Heart right ventricle (tissue), 16 donors: ENCODE results near the gene PRR15L. TPM values are rescaled to one million over a fixed set of nuclear protein-coding genes. Genes with fewer than 3 reads are reported as not detected.

Experiments used
- ATAC-seq, 8 donors: fragments of 200-7000 bp; cut with Tn5 transposase; one replicate each; pipeline ENCODE4 v1.9.1; 2020; ENCODE audit warnings: mild to moderate bottlenecking in 8 of 8, moderate library complexity in 8 of 8, moderate number of reproducible peaks in 1 of 8
- DNase-seq, 2 donors: peaks; one replicate each; pipeline ENCODE4 v3.0.0-alpha.2; 2020
- H3K27ac ChIP-seq, 10 donors: fragments of 200-600 bp; sonication (generic) in 2 of 10; one replicate each; pipeline versions ENCODE4 v1.5.0 to v1.8.0; 2020 to 2022; ENCODE audit warnings: mild to moderate bottlenecking in 3 of 10
- H3K27me3 ChIP-seq, 7 donors: fragments of 200-600 bp; one replicate each; pipeline ENCODE4 v1.8.0; 2021 to 2022; ENCODE audit warnings: mild to moderate bottlenecking in 2 of 7
- H3K36me3 ChIP-seq, 9 donors: fragments of 200-600 bp; sonication (generic) in 1 of 9; one replicate each; pipeline versions ENCODE4 v1.5.0 to v1.8.0; 2020 to 2022; ENCODE audit warnings: mild to moderate bottlenecking in 2 of 9
- H3K4me1 ChIP-seq, 9 donors: fragments of 200-600 bp; sonication (generic) in 1 of 9; one replicate each; pipeline versions ENCODE4 v1.5.0 to v1.8.0; 2020 to 2022; ENCODE audit warnings: mild to moderate bottlenecking in 4 of 9
- H3K4me3 ChIP-seq, 10 donors: fragments of 200-600 bp; sonication (generic) in 2 of 10; one replicate each; pipeline versions ENCODE4 v1.5.0 to v1.8.0; 2020 to 2022; ENCODE audit warnings: mild to moderate bottlenecking in 7 of 10, moderate library complexity in 2 of 10
- H3K9me3 ChIP-seq, 11 donors: fragments of 200-600 bp in 10 of 11; sonication (generic) in 2 of 11; one replicate each; pipeline versions ENCODE4 v1.5.0 to v1.8.0; 2013 to 2022; ENCODE audit warnings: mild to moderate bottlenecking in 2 of 11, control low read depth in 1 of 11, moderate library complexity in 1 of 11
- WGBS, 2 donors: extraction: QIAGEN DNeasy Blood & Tissue Kit; methylation state at CpG; one replicate each; pipeline ENCODE4 v1.1.7; 2013; ENCODE audit warnings: inconsistent platforms in 1 of 2; 5-methylcytosine and 5-hydroxymethylcytosine counted together
- intact Hi-C, 10 donors: fragments of 100-400 bp; cut with DNase I; formaldehyde crosslinking; loops; one replicate each; pipeline versions ENCODE4 v1.11.1 to v1.14.2; 2022
- polyA plus RNA-seq, 2 donors: library from polyadenylated mRNA; stranded (reverse); fragments of 200-250 nt; gene quantifications; one replicate each; pipeline ENCODE4 v1.2.3, GENCODE V29; 2013
- total RNA-seq, 10 donors: library from RNA; stranded (reverse); fragmentation: NEBNext Ultra II Directional in 3 of 10; extraction: Animal tissue kit (Norgen Biotek cat#: 25700) in 3 of 10; gene quantifications; one replicate each; pipeline versions ENCODE4 v1.2.1 to v1.2.4, GENCODE V29; 2021 to 2023
- TF ChIP-seq, protein P1 (sequence below), 9 donors: fragments of 200-600 bp; sonication (generic) in 2 of 9; IDR thresholded peaks; one replicate each; pipeline versions ENCODE4 v1.5.0 to v1.8.0; 2021 to 2022; ENCODE audit warnings: antibody characterized with exemption in 9 of 9, mild to moderate bottlenecking in 5 of 9, moderate library complexity in 1 of 9
- donor health status: Arrhythmogenic right ventricular cardiomyopathy.
- donor health status: ischemic (EF 13 %, LVEDD 7.1; RV severe dilation, severe dysfunction).
- donor health status: healthy with polysubstance abuse.
- donor health status: DM: no; HTN: yes; CAD: no.
- donor health status: DM: no; HTN: no; CAD: no.
- donor health status: ischemic (EF 25% LVEDD 6.9; RV normal size, moderate dysfunction).
- donor health status: ischemic (EF 25% LVEDD 5.7; RV mildly dilated, moderate dysfunction).
- donor health status: healthy.
- donor health status: DM: yes; HTN: yes; CAD: no.
- donor health status: Ischemic cardiomyopathy.
- donor health status: ischemic (EF 35%, LVEDD 5.7; RV mildly dilated, moderate dysfunction).
- donor health status: nonischemic (EF 11% LVEDD 7.7; RV severe dilation, severe dysfunction).
- donor health status: DM: yes; HTN: yes; CAD: no.
- donor health status: PGD.
- donor health status: ischemic (EF 29% LVEDD 5.4; RV normal size, mild dysfunction).
- donor health status: nonischemic (EF 23%, LVEDD 6.1; RV moderate dilation, normal function).

PRR15L gene
- total and polyA plus RNA-seq, 12 donors = not detected

DNA sequence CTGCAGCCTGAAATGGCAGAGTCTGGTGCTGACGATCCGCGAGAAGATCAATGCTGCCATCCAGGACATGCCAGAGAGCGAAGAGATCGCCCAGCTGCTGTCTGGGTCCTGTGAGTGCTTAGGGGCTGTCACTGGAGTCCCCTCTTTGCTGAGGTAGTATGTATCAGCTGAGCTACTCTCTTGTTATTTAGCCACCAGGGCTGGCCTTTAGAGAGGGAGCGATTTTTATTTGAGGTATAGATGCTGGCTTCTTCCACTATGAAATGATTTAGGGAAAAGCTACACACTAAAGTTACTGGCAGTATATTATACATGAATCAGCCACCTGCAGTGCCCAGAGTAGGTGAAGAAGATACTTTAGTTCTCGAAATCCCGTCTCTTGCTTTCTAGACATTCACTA is 15.9 kb upstream of the PRR15L start:
- Histone ChIP-seq H3K27me3 (no peaks in the 10 kb centered on the region), H3K36me3 (peaks cover 0 to 60% (median 30%) of the 10 kb centered on the region in 9 donors), H3K27ac (no peak overlapping the region), H3K4me1 (peaks cover 4 to 24% (median 15%) of the 10 kb centered on the region in 9 donors), H3K9me3 (no peaks in the 10 kb centered on the region), H3K4me3 (no peak overlapping the region)
- DNase-seq (no peak), ATAC-seq (no peak)
- WGBS, 2 donors = 90 to 98% methylated on average over 8 of the region's 8 CpGs
- TF ChIP-seq, protein P1, sequence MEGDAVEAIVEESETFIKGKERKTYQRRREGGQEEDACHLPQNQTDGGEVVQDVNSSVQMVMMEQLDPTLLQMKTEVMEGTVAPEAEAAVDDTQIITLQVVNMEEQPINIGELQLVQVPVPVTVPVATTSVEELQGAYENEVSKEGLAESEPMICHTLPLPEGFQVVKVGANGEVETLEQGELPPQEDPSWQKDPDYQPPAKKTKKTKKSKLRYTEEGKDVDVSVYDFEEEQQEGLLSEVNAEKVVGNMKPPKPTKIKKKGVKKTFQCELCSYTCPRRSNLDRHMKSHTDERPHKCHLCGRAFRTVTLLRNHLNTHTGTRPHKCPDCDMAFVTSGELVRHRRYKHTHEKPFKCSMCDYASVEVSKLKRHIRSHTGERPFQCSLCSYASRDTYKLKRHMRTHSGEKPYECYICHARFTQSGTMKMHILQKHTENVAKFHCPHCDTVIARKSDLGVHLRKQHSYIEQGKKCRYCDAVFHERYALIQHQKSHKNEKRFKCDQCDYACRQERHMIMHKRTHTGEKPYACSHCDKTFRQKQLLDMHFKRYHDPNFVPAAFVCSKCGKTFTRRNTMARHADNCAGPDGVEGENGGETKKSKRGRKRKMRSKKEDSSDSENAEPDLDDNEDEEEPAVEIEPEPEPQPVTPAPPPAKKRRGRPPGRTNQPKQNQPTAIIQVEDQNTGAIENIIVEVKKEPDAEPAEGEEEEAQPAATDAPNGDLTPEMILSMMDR (IDR thresholded peaks at IDR 0.05) = no peak
- intact Hi-C loops = loop anchor here in 1 of 10 donors (5.0 kb wide), 1 partner anchor 131 kb away; the partner anchor contains the start of gene SCRN2

DNA sequence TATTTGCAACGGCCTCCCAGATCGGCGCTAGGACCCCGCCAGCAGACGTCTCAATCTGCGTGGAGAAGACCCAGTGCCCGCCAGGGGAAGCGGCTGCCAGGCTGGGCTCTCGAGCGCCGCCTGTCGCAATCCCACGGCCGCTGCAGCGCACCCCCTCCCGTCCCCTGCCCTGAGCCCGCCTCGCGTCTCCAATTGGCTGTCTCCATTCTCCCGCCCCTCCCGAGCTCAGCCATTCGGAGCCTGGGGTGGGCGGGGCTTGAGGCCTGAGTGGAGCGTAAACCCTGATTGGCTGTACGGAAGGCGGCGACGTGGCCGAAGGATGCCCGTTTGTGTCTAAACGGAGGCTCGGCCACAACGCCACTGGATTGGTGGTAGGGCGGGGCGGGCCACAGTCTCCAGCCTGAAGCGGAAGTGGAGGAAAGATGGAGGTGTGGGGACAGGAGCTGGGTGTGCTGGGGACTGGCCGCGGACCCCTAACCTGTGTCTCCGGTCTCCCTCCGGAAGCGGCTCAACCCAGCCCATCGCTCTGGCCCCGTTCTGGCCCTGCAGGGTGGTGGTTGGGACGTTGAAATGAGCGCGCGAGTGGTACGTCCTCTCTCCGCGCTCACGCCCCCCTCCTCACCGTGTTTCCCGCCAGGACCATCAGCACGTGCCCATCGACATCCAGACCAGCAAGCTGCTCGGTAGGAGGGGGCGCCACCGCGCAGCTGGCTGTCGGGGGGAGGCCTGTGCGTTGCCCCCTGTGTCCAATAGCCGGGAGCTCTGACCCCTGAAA is 13.2 kb upstream of the PRR15L start, which contains the start of gene CDK5RAP3:
Gene CDK5RAP3, plus strand, starts transcription at position 389 of the 775 bp plus-strand sequence. Its CDS starts 34 bp downstream, at position 423.
- peak; percentile 100 for DNase-seq
- peak within 1 kb of the TSS in 9 of 10 donors; percentile 47 to 91 (median 84) for H3K27ac ChIP-seq
- intact Hi-C loops = loop anchor here in 7 of 10 donors (1.0 to 5.0 kb wide), 8 partner anchors 22 to 130 kb away; partner anchors contain the start of genes SCRN2 (in 4 of the 7) and SP2 (in 4 of the 7)
- peak within 1 kb of the TSS; percentile 62 to 98 (median 92) for H3K4me3 ChIP-seq
- no peaks in the 10 kb centered on the region for H3K27me3 ChIP-seq
- ATAC-seq = peak; percentile 99 to 100 (median 100)
- TF ChIP-seq, protein P1 (IDR thresholded peaks at IDR 0.05) = peak in 8 of 9 donors; percentile 88 to 100 (median 96)
- 0% methylated on average over 60 to 62 of the region's 62 CpGs for WGBS, 2 donors
- peaks cover 4 to 24% (median 15%) of the 10 kb centered on the region in 9 donors for H3K4me1 ChIP-seq
- H3K9me3 ChIP-seq = no peaks in the 10 kb centered on the region
- H3K36me3 ChIP-seq = peaks cover 0 to 34% (median 13%) of the 10 kb centered on the region in 9 donors

DNA sequence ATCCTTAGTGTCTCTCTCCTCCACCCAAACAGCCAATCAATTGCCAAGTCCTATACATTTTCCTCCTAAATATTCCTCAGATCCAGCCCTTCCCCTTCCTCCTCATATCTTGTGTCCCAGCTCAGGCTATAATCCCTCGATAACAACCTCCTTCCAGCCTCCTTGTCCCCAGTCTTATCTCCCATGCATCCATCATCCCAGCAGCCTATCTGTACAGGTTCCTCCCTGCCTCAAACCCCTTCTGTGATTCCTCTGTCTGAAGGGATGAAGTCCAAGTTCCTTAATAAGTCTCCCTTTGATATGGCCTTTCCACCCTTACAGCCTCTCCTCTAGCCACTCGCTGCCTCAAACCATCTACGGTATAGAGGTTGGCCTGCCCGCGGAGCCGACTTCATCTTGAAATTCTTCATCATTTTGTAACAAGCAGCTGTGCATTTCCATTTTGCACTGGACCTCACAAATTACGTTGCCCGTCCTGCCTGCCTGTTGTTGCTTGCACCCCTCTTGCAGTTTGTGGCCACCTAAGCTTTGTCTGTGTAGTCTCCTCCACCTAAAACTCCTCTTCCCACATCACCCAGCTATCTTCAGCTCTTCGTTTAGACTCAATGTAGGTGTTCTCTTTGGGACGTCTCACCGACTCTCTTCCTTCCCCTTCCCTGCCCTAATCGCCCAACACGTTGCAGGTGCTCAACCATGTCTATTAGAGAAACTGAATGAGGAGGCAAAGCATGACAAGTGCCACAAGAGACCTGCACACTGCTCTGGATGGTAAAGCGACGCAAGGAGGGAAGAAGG is 12.4 kb upstream of the PRR15L start:
- peak overlapping the region in 2 of 10 donors; percentile 58 to 89 for H3K27ac ChIP-seq
- no peak for ATAC-seq

More for the DNA sequence above, 12.4 kb upstream of the PRR15L start:
- no peaks in the 10 kb centered on the region for H3K27me3 ChIP-seq
- intact Hi-C loops = loop anchor here in 8 of 10 donors (1.0 to 10.0 kb wide), 9 partner anchors 21 to 129 kb away; partner anchors contain the start of genes SCRN2 (in 5 of the 8) and SP2 (in 4 of the 8)
- H3K36me3 ChIP-seq = peaks cover 0 to 26% (median 12%) of the 10 kb centered on the region in 9 donors
- no peak for DNase-seq
- peak overlapping the region in 9 of 10 donors; percentile 20 to 98 (median 93) for H3K4me3 ChIP-seq
- peaks cover 4 to 24% (median 15%) of the 10 kb centered on the region in 9 donors for H3K4me1 ChIP-seq
- H3K9me3 ChIP-seq = no peaks in the 10 kb centered on the region
- TF ChIP-seq, protein P1 (IDR thresholded peaks at IDR 0.05) = no peak
- WGBS, 2 donors = 39 to 42% methylated on average over 15 of the region's 15 CpGs
